HG03025 (cell line): Measurements from ENCODE around the gene PLEKHG4.

Experiments used
- ATAC-seq: cut with Tn5 transposase; IDR thresholded peaks from one replicate; pipeline ENCODE4 v1.9.1; 2021; ENCODE audit warnings: mild to moderate bottlenecking, moderate library complexity; ENCODE audit not compliant: unreplicated experiment, low FRiP score

Gene PLEKHG4

GRCh38 chr16:67317853-67318252, 38.5 kb downstream of the PLEKHG4 start:
- ATAC-seq, result no peak

GRCh38 chr16:67326115-67326471, 46.8 kb downstream of the PLEKHG4 start:
- ATAC-seq, result no peak

DNA sequence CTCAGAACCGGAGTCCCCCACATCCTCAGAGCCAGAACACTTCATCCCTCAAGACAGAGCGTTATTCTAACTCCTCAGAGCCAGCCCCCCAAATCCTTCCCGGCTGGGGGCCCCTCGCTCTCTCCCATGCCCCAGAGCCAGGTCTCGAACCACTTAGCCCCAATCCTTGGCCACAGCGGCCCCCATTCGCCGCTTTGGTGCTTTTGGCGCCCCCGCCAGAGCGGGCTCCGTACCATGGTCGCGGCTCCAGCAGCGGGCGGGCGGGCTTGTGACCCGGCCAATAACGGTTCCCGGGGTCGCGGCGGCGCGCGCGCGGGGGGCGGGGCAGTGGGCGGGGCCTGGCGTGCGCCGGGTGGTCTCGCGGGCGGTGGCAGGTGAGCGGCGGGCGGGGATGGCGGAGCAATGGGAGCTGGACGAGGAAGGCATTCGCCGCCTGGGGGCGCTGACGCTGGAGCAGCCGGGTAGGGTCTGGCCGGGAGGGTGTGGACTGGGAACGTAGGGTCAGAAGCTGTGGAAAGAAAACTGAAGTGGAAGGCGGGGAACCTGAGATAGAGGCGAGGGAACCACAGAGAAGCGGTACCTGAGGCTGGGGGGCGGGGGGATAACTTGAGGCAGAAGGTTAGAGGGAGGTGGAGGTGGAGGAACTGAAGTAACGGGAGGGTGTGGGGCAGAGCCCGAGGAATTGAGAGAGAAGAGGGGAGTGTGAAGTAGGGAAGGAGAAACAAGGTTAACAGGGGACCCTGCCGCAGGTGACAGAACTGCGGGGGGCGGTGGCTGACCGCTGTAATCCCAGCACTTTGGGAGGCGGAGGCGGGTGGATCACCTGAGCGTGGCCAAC, 47.4 kb downstream of the PLEKHG4 start, which contains the start of the genes KCTD19 and LRRC36:
Gene KCTD19, minus strand, starts transcription at position 270 of the 838 bp plus-strand sequence. Its CDS starts 34 bp downstream, at position 236.
Gene LRRC36, plus strand, starts transcription at position 344 of the 838 bp plus-strand sequence. Its CDS starts 48 bp downstream, at position 392.
- ATAC-seq, result no peak

- no peak for ATAC-seq
Observed at GRCh38 chr16:67327743-67328142, 48.4 kb downstream of the PLEKHG4 start.

DNA sequence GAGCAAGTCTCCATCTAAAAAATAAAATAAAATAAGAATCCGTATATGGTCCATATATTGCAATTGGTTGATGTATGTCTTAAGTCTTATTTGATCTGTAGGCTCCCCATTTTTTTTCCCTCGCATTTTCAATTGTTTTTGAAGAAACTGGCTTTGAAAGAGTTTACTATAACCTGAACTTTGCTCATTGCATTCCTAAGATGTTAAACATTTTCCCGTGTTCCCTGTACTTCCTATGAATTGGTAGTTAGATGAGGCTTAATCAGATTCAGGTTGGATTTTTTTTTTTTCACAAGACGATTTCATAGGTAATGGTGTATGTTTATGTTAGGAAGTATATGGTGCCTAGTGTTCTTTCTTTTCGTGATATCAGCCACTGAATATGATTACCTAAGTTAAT, 50.6 kb downstream of the PLEKHG4 start:
- ATAC-seq, result no peak

- ATAC-seq, result no peak
Observed at GRCh38 chr16:67333315-67333714, 54.0 kb downstream of the PLEKHG4 start.

- no peak for ATAC-seq
Observed at GRCh38 chr16:67336116-67336515, 56.8 kb downstream of the PLEKHG4 start.

DNA sequence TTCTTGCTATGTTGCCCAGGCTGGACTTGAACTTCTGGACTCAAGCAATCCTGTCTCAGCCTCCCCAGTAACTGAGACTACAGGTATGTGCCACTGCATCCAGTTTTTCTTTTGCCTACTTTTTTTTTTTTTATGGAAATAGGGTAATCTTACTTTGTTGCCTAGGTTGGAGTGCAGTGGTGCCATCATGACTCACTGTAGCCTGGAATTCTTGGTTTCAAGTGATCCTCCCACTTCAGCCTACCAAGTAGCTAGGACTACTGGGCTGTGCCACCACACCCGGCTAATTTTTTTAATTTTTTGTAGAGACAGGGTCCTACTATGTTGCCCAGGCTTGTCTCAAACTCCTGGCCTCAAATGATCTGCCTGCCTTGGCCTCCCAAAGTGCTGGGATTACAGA, 57.3 kb downstream of the PLEKHG4 start:
- ATAC-seq, result no peak
